ENCODE data around the gene RERE.
A peak's percentile ranks its signal among the peaks of the same experiment; 100 is the strongest.
"Not testable (repeated sequence)": the region's sequence is repeated elsewhere in the genome, so short reads cannot be mapped to it uniquely, and the experiment has no call there.

RERE gene

DNA sequence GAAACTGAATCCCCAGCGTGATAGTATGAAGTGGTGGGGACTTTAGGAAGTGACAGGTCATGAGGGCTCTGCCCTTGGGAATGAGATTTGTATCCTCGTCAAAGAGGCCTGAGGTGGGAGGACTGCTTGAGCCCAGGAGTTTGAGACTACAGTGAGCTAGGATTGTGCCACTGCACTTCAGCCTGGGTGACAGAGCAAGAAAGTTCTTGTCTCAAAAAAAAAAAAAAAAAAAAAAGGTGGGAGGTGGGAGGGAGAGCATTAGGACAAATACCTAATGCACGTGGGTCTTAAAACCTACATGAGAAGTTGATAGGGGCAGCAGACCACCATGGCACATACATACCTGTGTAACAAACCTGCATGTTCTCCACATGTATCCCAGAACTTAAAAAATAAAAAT, 24.0 kb upstream of the RERE start:
- DNase-seq, result no peak

DNA sequence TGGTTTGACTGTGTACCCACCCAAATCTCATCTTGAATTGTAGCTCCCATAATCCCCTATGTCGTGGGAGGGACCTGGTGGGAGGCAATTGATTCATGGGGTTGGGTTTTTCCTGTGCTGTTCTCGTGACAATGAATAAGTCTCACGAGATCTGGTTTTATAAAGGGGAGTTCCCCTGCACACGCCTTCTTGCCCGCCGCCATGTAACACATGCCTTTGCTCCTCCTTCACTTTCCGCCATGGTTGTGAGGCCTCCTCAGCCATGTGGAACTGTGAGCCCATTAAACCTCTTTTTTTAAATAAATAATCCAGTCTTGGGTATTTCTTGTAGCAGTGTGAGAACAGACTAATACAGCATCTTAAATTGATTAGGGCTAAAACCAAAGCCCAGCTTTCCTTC, 22.6 kb upstream of the RERE start:
- DNase-seq, result no peak

GRCh38 chr1:8835941-8836643, 18.7 kb upstream of the RERE start:
- no peak for DNase-seq

DNA sequence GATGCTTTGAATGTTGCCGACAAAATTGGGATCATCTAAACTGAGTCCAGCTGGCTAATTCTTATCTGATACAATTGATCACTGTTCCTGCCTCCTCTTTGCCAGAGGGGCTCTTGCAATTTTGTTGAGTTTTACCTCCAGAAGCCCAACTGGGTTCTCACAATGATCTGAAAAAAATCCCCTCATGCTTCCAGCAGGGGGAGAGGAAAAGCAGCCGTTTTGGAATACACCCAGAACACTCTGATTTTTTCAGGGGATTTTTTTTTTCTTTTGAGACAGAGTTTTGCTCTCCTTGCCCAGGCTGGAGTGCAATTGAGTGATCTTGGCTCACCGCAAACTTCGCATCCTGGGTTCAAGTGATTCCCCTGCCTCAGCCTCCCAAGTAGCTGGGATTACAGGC, 13.9 kb upstream of the RERE start:
- DNase-seq, result no peak

GRCh38 chr1:8830732-8831131, 13.3 kb upstream of the RERE start:
- not testable (repeated sequence) for DNase-seq

GRCh38 chr1:8825985-8826481, 8.6 kb upstream of the RERE start:
- no peak for DNase-seq

DNA sequence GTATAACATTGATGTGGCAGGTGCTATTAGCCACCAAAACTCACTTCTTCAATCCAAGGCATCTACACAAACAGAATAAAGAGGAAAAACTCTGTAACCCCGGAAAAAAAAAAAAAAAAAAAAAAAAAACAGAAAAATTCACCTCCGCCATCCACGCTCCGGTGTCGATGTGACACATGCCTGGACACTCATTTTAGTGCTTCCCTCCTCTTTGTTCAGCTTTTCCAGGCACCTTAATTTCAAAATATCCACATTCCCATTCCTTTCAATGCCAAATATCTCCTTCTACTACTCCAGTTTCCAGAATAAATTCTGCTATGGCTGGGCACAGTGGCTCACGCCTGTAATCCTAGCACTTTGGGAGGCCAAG, 5.8 kb upstream of the RERE start:
- no peak for DNase-seq

- no peak for DNase-seq
Observed at GRCh38 chr1:8822373-8823294, 5.2 kb upstream of the RERE start.

DNA sequence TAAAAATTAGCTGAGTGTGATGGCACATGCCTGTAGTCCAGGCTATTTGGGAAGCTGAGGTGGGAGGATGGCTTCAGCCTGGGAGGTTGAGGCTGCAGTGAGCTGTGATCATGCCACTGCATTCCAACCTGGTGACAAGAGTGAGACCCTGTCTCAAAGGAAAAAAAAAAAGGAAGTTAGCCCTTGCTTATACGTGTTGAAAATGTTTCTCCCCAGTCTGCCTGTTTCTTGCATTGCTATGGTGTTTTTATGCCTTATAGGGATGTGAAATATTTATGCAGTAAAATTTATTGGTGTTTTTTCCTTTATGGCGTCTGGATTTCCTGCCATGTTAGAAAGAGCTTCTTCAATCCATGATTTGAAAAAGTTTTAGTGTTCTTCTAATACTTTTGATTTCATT, 3.6 kb upstream of the RERE start:
- DNase-seq, result no peak

- not testable (repeated sequence) for DNase-seq
Observed at GRCh38 chr1:8818789-8819188, 1.3 kb upstream of the RERE start.

GRCh38 chr1:8818325-8818775, 910 bp upstream of the RERE start:
- DNase-seq, result peak; percentile 16

DNA sequence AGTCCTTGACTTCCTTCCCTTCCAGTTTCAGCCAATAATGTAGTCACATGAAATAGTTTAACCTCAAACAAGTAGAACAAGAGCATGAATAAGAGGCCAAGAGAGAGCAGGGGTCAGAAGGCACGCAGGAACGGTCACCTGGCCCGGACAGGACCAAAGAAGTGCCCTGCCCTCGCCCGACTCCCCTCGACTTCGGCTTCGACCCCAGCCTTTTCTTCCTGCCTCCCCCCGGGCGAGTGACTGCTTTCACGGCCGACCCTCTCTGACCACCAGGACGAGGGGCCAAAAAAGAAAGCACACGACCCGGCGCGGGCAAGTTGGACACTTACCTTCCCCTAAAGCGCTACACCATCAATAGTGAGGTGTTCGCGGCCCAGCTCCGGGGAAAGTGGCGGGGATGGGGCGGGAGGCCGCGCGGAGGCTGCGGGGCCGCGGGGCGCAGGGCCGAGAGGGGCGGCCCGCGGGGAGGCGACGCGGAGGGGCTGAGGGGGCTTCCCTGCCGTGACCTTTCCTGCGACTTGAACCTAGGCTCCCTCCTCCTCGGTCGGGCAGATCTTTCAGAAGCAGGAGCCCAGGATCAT, 519 bp downstream of the RERE start:
- peak; percentile 33 for DNase-seq

GRCh38 chr1:8816264-8816663, 1.2 kb downstream of the RERE start:
- no peak for DNase-seq

DNA sequence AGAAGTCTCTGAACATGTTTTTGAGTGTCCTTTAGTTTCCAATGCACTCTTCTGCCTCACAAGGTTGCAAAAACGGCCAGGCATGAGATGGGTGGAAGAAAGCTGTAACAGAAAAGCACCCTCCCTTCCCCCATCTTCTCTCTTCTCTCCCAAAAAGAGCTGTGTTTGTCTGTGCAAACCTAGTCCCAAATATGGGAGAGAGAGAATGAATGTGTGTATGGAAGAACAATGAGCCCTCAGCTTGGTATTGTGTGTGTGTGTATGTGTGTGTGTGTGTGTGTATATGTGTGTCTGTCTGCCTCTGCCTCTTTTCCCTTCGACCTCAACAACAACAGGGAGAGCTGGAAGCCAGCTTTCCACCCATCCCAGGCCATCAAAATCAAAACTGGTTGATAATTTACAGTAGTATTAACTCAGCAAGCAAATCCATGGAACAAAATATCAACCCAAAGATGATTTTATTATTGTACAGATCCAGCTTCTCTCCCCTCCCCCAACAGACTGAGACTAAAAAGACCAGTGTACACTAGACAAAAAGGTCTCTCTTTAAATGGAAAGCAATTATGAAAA, 1.8 kb downstream of the RERE start:
- no peak for DNase-seq

GRCh38 chr1:8814865-8815264, 2.6 kb downstream of the RERE start:
- no peak for DNase-seq

DNA sequence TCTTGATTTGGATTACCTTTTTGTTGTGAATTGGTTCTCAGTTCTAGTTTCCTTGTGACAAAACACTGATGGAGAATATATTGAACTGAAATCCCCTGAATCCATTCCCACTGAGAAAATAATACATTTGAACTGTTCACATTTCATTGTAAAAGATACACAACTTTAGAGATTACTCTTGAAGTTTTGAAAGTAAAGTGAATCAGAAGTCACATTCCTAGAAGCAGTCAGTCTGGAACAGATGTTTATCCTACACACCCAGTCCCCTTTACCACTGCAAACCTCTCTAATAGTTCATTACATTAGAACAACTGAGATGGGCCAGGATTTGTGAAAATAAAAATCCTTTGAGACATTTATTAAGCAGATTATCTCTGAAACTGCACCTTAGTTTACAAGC, 3.4 kb downstream of the RERE start:
- DNase-seq, result no peak

- DNase-seq, result no peak
Observed at GRCh38 chr1:8813016-8813763, 4.2 kb downstream of the RERE start.

GRCh38 chr1:8812081-8812480, 5.4 kb downstream of the RERE start:
- no peak for DNase-seq

GRCh38 chr1:8810987-8811386, 6.5 kb downstream of the RERE start:
- DNase-seq, result no peak

GRCh38 chr1:8809342-8809736, 8.1 kb downstream of the RERE start:
- DNase-seq, result no peak

GRCh38 chr1:8807004-8807403, 10.4 kb downstream of the RERE start:
- no peak for DNase-seq

- DNase-seq, result no peak
Observed at GRCh38 chr1:8800416-8800815, 17.0 kb downstream of the RERE start.

DNA sequence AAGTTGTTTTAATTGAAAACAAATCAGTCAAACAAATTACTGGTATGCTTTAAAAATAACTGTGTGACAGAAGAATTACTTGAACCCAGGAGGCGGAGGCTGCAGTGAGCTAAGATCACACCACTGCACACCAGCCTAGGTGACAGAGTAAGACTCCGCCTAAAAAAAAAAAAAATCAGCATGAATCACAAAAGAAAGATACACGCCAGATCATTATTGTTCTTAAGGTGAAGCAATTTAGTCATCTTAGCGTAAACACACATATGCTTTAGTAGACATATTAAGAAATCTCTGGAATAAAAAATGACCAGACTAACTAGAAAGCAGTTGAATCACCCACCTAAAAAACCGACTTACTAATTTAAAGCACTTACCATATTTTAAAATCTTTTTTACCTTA, 20.2 kb downstream of the RERE start:
- DNase-seq, result no peak
